GM23338 (cell line): Measurements from ENCODE around the gene FRMD4A. TPM values are rescaled to one million over a fixed set of nuclear protein-coding genes. Genes with fewer than 3 reads are reported as not detected.
A peak's percentile ranks its signal among the peaks of the same experiment; 100 is the strongest.

Source experiments
- ATAC-seq: fragments of 200-7000 bp; cut with Tn5 transposase; 3 replicates; pipeline ENCODE4 v1.9.1; 2020
- DNase-seq: peaks from one replicate; pipeline ENCODE4 v3.0.0-alpha.2; 2015; ENCODE audit warnings: low spot score
- H2AFZ ChIP-seq: fragments of 200-600 bp; sonication (generic); 2 replicates; pipeline ENCODE4 v1.8.0; 2016; ENCODE audit warnings: antibody characterized with exemption, mild to moderate bottlenecking, moderate library complexity
- H3F3A ChIP-seq: fragments of 200-600 bp; sonication (generic); replicated peaks from 2 replicates; pipeline ENCODE4 v1.8.0; 2017; ENCODE audit warnings: antibody characterized with exemption, mixed run types, low read depth
- H3K27ac ChIP-seq: fragments of 200-600 bp; sonication (generic); 2 replicates; pipeline ENCODE4 v1.6.1; 2016; ENCODE audit warnings: low read depth
- H3K27me3 ChIP-seq: fragments of 200-600 bp; sonication (generic); 2 replicates; pipeline ENCODE4 v1.8.0; 2016; ENCODE audit warnings: mild to moderate bottlenecking, mixed run types, moderate library complexity; ENCODE audit not compliant: insufficient read depth
- H3K36me3 ChIP-seq: fragments of 200-600 bp; sonication (generic); 2 replicates; pipeline ENCODE4 v1.8.0; 2016; ENCODE audit warnings: mild to moderate bottlenecking; ENCODE audit not compliant: insufficient read depth
- H3K4me1 ChIP-seq: fragments of 200-600 bp; sonication (generic); 2 replicates; pipeline ENCODE4 v1.8.0; 2016; ENCODE audit warnings: mild to moderate bottlenecking, moderate library complexity; ENCODE audit not compliant: insufficient read depth
- H3K4me2 ChIP-seq: fragments of 200-600 bp; sonication (generic); 2 replicates; pipeline ENCODE4 v1.7.1; 2017; ENCODE audit warnings: mixed run types
- H3K4me3 ChIP-seq: fragments of 200-600 bp; sonication (generic); 2 replicates; pipeline ENCODE4 v1.6.1; 2016; ENCODE audit warnings: mixed run types
- H3K79me2 ChIP-seq: fragments of 200-600 bp; sonication (generic); replicated peaks from 2 replicates; pipeline ENCODE4 v1.8.0; 2017; ENCODE audit warnings: mild to moderate bottlenecking; ENCODE audit not compliant: insufficient read depth
- H3K9me2 ChIP-seq: fragments of 200-600 bp; sonication (generic); 2 replicates; pipeline ENCODE4 v1.8.0; 2017; ENCODE audit not compliant: insufficient read depth
- H4K20me1 ChIP-seq: fragments of 200-600 bp; sonication (generic); replicated peaks from 2 replicates; pipeline ENCODE4 v1.8.0; 2017; ENCODE audit warnings: mild to moderate bottlenecking; ENCODE audit not compliant: insufficient read depth
- H3K27ac Mint-ChIP-seq: 2 replicates; pipeline ENCODE4 v1.8.0; 2020; ENCODE audit warnings: inconsistent platforms, mild to moderate bottlenecking, moderate library complexity, mixed read lengths
- H3K27me3 Mint-ChIP-seq: 3 replicates; pipeline ENCODE4 v1.8.0; 2022; ENCODE audit warnings: low read depth, mild to moderate bottlenecking, moderate library complexity, mixed read lengths, inconsistent platforms; ENCODE audit not compliant: insufficient read depth, poor library complexity
- H3K36me3 Mint-ChIP-seq: 3 replicates; pipeline ENCODE4 v1.8.0; 2021; ENCODE audit warnings: low read depth, mild to moderate bottlenecking, inconsistent platforms, moderate library complexity, mixed read lengths
- H3K4me1 Mint-ChIP-seq: 3 replicates; pipeline ENCODE4 v1.8.0; 2020; ENCODE audit warnings: mild to moderate bottlenecking, inconsistent platforms, mixed read lengths
- H3K4me3 Mint-ChIP-seq: 3 replicates; pipeline ENCODE4 v1.8.0; 2021; ENCODE audit warnings: moderate library complexity, mild to moderate bottlenecking, inconsistent platforms, mixed read lengths
- H3K9me3 Mint-ChIP-seq: 3 replicates; pipeline ENCODE4 v1.8.0; 2020; ENCODE audit warnings: moderate library complexity, mild to moderate bottlenecking, inconsistent platforms, mixed read lengths
- CREB1 ChIP-seq: fragments of 250-450 bp; sonication (Bioruptor Pico); IDR thresholded peaks from 2 replicates; pipeline ENCODE4 v1.5.0; 2020; ENCODE audit warnings: low read depth, mild to moderate bottlenecking, moderate library complexity
- CTCF ChIP-seq, 2 experiments: fragments of 200-600 bp in 1 of 2; sonication (generic) in 1 of 2; conservative IDR thresholded peaks; 2 replicates each; pipeline versions ENCODE4 v1.5.1 to v1.6.1; 2016 to 2017; ENCODE audit warnings: antibody characterized with exemption in 2 of 2, low read depth in 2 of 2, mild to moderate bottlenecking in 2 of 2, moderate library complexity in 1 of 2
- ETS1 ChIP-seq: IDR thresholded peaks from 2 replicates; pipeline ENCODE4 v1.6.1; 2016; ENCODE audit warnings: antibody characterized with exemption
- EZH2 ChIP-seq: fragments of 200-600 bp; sonication (generic); IDR thresholded peaks from one replicate; pipeline ENCODE4 v1.8.0; 2017; ENCODE audit warnings: antibody characterized with exemption, mild to moderate bottlenecking, low read depth; ENCODE audit not compliant: unreplicated experiment
- EZH2phosphoT487 ChIP-seq: fragments of 200-600 bp; sonication (generic); IDR thresholded peaks from one replicate; pipeline ENCODE4 v1.8.1; 2018; ENCODE audit warnings: antibody characterized with exemption; ENCODE audit not compliant: unreplicated experiment
- JUNB ChIP-seq: IDR thresholded peaks from one replicate; pipeline ENCODE4 v1.6.1; 2016; ENCODE audit warnings: antibody characterized with exemption; ENCODE audit not compliant: unreplicated experiment
- NANOG ChIP-seq: IDR thresholded peaks from 2 replicates; pipeline ENCODE4 v1.6.1; 2016; ENCODE audit warnings: antibody characterized with exemption, borderline replicate concordance
- POLR2AphosphoS5 ChIP-seq: IDR thresholded peaks from 2 replicates; pipeline ENCODE4 v1.6.1; 2016; ENCODE audit warnings: antibody characterized with exemption, low read depth
- STAT1 ChIP-seq: IDR thresholded peaks from one replicate; pipeline ENCODE4 v1.6.1; 2016; ENCODE audit warnings: antibody characterized with exemption; ENCODE audit not compliant: unreplicated experiment
- ZNF114 ChIP-seq: fragments of 250-450 bp; sonication (Bioruptor Pico); IDR thresholded peaks from 2 replicates; pipeline ENCODE4 v1.5.0; 2020; ENCODE audit warnings: mild to moderate bottlenecking, moderate library complexity
- ZNF331 ChIP-seq: fragments of 250-450 bp; sonication (Bioruptor Pico); IDR thresholded peaks from 2 replicates; pipeline ENCODE4 v1.5.0; 2020; ENCODE audit warnings: low read depth, mild to moderate bottlenecking, moderate library complexity
- polyA plus RNA-seq: library from polyadenylated mRNA; unstranded; fragments of >200 nt; fragmentation: Nextera tagmentation; extraction: Ambion mirVana; gene quantifications from 2 replicates; pipeline ENCODE4 v1.2.1, GENCODE V29; 2016
- total RNA-seq: library from RNA; depleted of rRNA; stranded (reverse); fragments of >200 nt; shearing (Covaris generic); gene quantifications from 2 replicates; pipeline ENCODE4 v1.2.3, GENCODE V29; 2014
- TF ChIP-seq, protein P1 (sequence below): fragments of 250-450 bp; sonication (Bioruptor Pico); IDR thresholded peaks from 2 replicates; pipeline ENCODE4 v1.5.0; 2020; ENCODE audit warnings: mild to moderate bottlenecking, moderate library complexity
- TF ChIP-seq, protein P2 (sequence below): IDR thresholded peaks from one replicate; pipeline ENCODE4 v1.6.1; 2018; ENCODE audit warnings: antibody characterized with exemption; ENCODE audit not compliant: unreplicated experiment

FRMD4A gene
- total and polyA plus RNA-seq, 2 experiments from 2014 or later: 14.0 to 20.1 TPM

- Histone ChIP-seq H4K20me1 (no peaks in the 10 kb centered on the region), H3F3A (no peaks in the 10 kb centered on the region), H3K4me3 (0 out of 2 replicates have a peak overlapping the region, but pooled peaks have one; percentile 95), H3K9me2 (no peaks in the 10 kb centered on the region), H3K36me3 (no peaks in the 10 kb centered on the region), H3K4me2 (peak overlapping the region; percentile 95), H2AFZ (peak overlapping the region; percentile 96; the same call in 1 of the 2 replicates), H3K4me1 (peaks cover 27% of the 10 kb centered on the region), H3K27ac (no peak overlapping the region), H3K79me2 (peaks cover 26% of the 10 kb centered on the region), H3K27me3 (peaks cover 36% of the 10 kb centered on the region)
- Mint-ChIP-seq H3K27me3 (peaks cover 33% of the 10 kb centered on the region), H3K9me3 (no peaks in the 10 kb centered on the region), H3K4me3 (peak overlapping the region; percentile 73; the same call in 2 of the 3 replicates), H3K27ac (no peak overlapping the region), H3K36me3 (no peaks in the 10 kb centered on the region), H3K4me1 (peaks cover 34% of the 10 kb centered on the region)
- no peak for TF ChIP-seq POLR2AphosphoS5
- no peak for TF ChIP-seq STAT1
- TF ChIP-seq ZNF331 (CRISPR knock-in tag): no peak
- no peak for TF ChIP-seq JUNB
- no peak for TF ChIP-seq EZH2
- no peak for TF ChIP-seq CTCF (conservative IDR thresholded peaks at IDR 0.05; ENCODE audit: low read depth in 2 of 2)
- no peak for TF ChIP-seq EZH2phosphoT487
- no peak for TF ChIP-seq ZNF114 (CRISPR knock-in tag)
- TF ChIP-seq, protein P1, sequence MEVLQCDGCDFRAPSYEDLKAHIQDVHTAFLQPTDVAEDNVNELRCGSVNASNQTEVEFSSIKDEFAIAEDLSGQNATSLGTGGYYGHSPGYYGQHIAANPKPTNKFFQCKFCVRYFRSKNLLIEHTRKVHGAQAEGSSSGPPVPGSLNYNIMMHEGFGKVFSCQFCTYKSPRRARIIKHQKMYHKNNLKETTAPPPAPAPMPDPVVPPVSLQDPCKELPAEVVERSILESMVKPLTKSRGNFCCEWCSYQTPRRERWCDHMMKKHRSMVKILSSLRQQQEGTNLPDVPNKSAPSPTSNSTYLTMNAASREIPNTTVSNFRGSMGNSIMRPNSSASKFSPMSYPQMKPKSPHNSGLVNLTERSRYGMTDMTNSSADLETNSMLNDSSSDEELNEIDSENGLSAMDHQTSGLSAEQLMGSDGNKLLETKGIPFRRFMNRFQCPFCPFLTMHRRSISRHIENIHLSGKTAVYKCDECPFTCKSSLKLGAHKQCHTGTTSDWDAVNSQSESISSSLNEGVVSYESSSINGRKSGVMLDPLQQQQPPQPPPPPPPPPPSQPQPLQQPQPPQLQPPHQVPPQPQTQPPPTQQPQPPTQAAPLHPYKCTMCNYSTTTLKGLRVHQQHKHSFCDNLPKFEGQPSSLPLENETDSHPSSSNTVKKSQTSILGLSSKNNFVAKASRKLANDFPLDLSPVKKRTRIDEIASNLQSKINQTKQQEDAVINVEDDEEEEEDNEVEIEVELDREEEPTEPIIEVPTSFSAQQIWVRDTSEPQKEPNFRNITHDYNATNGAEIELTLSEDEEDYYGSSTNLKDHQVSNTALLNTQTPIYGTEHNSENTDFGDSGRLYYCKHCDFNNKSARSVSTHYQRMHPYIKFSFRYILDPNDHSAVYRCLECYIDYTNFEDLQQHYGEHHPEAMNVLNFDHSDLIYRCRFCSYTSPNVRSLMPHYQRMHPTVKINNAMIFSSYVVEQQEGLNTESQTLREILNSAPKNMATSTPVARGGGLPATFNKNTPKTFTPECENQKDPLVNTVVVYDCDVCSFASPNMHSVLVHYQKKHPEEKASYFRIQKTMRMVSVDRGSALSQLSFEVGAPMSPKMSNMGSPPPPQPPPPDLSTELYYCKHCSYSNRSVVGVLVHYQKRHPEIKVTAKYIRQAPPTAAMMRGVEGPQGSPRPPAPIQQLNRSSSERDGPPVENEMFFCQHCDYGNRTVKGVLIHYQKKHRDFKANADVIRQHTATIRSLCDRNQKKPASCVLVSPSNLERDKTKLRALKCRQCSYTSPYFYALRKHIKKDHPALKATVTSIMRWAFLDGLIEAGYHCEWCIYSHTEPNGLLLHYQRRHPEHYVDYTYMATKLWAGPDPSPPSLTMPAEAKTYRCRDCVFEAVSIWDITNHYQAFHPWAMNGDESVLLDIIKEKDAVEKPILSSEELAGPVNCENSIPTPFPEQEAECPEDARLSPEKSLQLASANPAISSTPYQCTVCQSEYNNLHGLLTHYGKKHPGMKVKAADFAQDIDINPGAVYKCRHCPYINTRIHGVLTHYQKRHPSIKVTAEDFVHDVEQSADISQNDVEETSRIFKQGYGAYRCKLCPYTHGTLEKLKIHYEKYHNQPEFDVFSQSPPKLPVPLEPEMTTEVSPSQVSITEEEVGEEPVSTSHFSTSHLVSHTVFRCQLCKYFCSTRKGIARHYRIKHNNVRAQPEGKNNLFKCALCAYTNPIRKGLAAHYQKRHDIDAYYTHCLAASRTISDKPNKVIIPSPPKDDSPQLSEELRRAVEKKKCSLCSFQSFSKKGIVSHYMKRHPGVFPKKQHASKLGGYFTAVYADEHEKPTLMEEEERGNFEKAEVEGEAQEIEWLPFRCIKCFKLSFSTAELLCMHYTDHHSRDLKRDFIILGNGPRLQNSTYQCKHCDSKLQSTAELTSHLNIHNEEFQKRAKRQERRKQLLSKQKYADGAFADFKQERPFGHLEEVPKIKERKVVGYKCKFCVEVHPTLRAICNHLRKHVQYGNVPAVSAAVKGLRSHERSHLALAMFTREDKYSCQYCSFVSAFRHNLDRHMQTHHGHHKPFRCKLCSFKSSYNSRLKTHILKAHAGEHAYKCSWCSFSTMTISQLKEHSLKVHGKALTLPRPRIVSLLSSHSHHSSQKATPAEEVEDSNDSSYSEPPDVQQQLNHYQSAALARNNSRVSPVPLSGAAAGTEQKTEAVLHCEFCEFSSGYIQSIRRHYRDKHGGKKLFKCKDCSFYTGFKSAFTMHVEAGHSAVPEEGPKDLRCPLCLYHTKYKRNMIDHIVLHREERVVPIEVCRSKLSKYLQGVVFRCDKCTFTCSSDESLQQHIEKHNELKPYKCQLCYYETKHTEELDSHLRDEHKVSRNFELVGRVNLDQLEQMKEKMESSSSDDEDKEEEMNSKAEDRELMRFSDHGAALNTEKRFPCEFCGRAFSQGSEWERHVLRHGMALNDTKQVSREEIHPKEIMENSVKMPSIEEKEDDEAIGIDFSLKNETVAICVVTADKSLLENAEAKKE: no peak
- no peak for TF ChIP-seq ETS1
- no peak for TF ChIP-seq CREB1
- no peak for TF ChIP-seq NANOG
- TF ChIP-seq, protein P2, sequence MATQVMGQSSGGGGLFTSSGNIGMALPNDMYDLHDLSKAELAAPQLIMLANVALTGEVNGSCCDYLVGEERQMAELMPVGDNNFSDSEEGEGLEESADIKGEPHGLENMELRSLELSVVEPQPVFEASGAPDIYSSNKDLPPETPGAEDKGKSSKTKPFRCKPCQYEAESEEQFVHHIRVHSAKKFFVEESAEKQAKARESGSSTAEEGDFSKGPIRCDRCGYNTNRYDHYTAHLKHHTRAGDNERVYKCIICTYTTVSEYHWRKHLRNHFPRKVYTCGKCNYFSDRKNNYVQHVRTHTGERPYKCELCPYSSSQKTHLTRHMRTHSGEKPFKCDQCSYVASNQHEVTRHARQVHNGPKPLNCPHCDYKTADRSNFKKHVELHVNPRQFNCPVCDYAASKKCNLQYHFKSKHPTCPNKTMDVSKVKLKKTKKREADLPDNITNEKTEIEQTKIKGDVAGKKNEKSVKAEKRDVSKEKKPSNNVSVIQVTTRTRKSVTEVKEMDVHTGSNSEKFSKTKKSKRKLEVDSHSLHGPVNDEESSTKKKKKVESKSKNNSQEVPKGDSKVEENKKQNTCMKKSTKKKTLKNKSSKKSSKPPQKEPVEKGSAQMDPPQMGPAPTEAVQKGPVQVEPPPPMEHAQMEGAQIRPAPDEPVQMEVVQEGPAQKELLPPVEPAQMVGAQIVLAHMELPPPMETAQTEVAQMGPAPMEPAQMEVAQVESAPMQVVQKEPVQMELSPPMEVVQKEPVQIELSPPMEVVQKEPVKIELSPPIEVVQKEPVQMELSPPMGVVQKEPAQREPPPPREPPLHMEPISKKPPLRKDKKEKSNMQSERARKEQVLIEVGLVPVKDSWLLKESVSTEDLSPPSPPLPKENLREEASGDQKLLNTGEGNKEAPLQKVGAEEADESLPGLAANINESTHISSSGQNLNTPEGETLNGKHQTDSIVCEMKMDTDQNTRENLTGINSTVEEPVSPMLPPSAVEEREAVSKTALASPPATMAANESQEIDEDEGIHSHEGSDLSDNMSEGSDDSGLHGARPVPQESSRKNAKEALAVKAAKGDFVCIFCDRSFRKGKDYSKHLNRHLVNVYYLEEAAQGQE: no peak
- DNase-seq (no peak), ATAC-seq (no peak)
These were observed 437.9 kb downstream of the FRMD4A start for GRCh38 chr10:13892871-13893270.
